ENCODE data around the gene MACROH2A2. TPM values are rescaled to one million over a fixed set of nuclear protein-coding genes. Genes with fewer than 3 reads are reported as not detected.
A peak's percentile ranks its signal among the peaks of the same experiment; 100 is the strongest.

Gene MACROH2A2
- total RNA-seq, 4 donors from 2014 or later: 7.0 to 21.8 (median 15.0) TPM

DNA sequence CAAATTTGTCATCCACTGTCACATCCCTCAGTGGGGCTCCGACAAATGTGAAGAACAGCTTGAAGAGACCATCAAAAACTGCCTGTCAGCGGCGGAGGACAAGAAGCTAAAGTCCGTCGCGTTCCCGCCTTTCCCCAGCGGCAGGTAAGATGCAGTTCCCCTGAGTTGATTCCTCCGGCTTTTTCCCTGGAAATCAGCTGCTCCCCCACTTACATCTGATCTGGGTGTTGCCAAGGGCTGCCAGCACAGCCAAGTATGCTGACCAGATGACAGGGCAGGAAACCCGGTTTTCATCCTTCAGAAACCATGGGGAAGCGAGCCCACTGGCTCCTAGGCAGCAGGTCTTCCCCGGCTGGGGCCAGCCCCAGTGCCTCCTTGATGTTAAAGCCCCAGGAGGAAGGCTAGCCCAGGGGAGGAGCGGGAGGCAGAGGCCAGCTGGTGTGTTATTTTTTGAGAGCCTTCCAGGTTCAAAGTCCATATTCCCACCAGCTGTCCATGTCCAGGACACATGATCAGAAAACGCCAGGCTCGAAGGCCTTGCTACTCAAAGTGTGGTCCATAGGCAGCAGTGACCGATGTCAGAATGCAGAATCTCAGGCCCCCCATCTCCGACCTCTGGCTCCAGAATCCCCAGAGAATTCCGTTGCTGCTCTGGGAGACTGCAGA lies 56.6 kb downstream of the MACROH2A2 start:
- Histone ChIP-seq H3K4me3 (replicated peaks in 1 of 3) (no peak overlapping the region), H3K27me3 (no peaks in the 10 kb centered on the region), H3K9me3 (no peaks in the 10 kb centered on the region), H3K36me3 (peaks cover 32 to 33% of the 10 kb centered on the region in 2 donors), H3K27ac (no peak overlapping the region), H3K4me1 (no peaks in the 10 kb centered on the region)
- intact Hi-C loops (cut with DNase I): no loop called here
- WGBS, 2 donors: 94 to 96% methylated on average over 15 to 17 of the region's 18 CpGs
- DNase-seq: no peak
- TF ChIP-seq, protein P1, sequence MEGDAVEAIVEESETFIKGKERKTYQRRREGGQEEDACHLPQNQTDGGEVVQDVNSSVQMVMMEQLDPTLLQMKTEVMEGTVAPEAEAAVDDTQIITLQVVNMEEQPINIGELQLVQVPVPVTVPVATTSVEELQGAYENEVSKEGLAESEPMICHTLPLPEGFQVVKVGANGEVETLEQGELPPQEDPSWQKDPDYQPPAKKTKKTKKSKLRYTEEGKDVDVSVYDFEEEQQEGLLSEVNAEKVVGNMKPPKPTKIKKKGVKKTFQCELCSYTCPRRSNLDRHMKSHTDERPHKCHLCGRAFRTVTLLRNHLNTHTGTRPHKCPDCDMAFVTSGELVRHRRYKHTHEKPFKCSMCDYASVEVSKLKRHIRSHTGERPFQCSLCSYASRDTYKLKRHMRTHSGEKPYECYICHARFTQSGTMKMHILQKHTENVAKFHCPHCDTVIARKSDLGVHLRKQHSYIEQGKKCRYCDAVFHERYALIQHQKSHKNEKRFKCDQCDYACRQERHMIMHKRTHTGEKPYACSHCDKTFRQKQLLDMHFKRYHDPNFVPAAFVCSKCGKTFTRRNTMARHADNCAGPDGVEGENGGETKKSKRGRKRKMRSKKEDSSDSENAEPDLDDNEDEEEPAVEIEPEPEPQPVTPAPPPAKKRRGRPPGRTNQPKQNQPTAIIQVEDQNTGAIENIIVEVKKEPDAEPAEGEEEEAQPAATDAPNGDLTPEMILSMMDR (IDR thresholded peaks at IDR 0.05): no peak
- TF ChIP-seq POLR2A (IDR thresholded peaks at IDR 0.05): no peak

DNA sequence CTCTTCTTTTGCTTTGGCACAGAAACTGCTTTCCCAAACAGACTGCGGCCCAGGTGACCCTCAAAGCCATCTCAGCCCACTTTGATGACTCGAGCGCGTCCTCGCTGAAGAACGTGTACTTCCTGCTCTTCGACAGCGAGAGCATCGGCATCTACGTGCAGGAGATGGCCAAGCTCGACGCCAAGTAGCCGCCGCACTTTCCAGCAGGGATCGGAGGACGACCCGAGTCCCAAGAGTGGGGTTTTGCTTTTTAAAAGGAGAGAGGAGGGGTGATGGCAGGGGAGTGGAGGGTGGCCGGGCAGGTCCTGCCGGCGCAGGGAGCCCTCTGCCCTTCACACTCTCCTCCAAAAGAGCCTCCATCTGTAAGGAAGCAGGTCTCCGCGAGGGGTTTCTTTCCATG lies 58.9 kb downstream of the MACROH2A2 start:
- intact Hi-C loops (cut with DNase I): no loop called here
- Histone ChIP-seq H3K9me3 (no peaks in the 10 kb centered on the region), H3K27ac (no peak overlapping the region), H3K27me3 (no peaks in the 10 kb centered on the region), H3K4me1 (no peaks in the 10 kb centered on the region), H3K4me3 (replicated peaks in 1 of 3) (no peak overlapping the region), H3K36me3 (peaks cover 33 to 39% of the 10 kb centered on the region in 2 donors)
- DNase-seq: no peak
- 89% methylated on average over 22 of the region's 22 CpGs for WGBS, 2 donors
- TF ChIP-seq POLR2A (IDR thresholded peaks at IDR 0.05): no peak
- TF ChIP-seq, protein P1 (IDR thresholded peaks at IDR 0.05): no peak

DNA sequence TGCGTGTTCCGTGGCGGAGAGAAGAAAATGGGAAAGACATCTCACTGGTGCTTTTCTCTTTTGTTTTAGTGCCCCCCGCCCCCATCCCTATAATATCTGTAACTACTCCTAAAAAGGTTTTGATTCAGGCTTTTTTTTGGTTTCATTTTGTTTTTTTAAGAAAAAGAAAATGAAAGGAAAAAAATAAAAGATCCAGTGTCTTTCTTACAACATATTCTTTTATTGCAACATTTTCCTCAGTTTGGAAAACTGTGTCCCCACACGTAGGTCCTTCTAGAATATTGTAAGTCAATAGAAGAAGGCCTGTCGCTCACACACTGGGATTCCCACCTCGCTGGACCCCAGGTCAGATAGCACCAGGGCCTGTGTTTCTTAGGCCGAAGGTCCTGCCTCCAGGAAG lies 59.4 kb downstream of the MACROH2A2 start:
- WGBS, 2 donors: 93 to 95% methylated on average over 8 of the region's 8 CpGs
- Histone ChIP-seq H3K36me3 (peaks cover 33 to 39% of the 10 kb centered on the region in 2 donors), H3K4me3 (replicated peaks in 1 of 3) (no peak overlapping the region), H3K27ac (no peak overlapping the region), H3K9me3 (no peaks in the 10 kb centered on the region), H3K27me3 (no peaks in the 10 kb centered on the region), H3K4me1 (no peaks in the 10 kb centered on the region)
- TF ChIP-seq, protein P1 (IDR thresholded peaks at IDR 0.05): no peak
- TF ChIP-seq POLR2A (IDR thresholded peaks at IDR 0.05): no peak
- DNase-seq: no peak
- intact Hi-C loops (cut with DNase I): no loop called here

- Histone ChIP-seq H3K4me1 (no peaks in the 10 kb centered on the region), H3K36me3 (peaks cover 39 to 50% of the 10 kb centered on the region in 2 donors), H3K9me3 (no peaks in the 10 kb centered on the region), H3K27me3 (no peaks in the 10 kb centered on the region), H3K27ac (no peak overlapping the region), H3K4me3 (replicated peaks in 1 of 3) (no peak overlapping the region)
- no peak for DNase-seq
- TF ChIP-seq, protein P1 (IDR thresholded peaks at IDR 0.05): no peak
- no peak for TF ChIP-seq POLR2A (IDR thresholded peaks at IDR 0.05)
- intact Hi-C loops (cut with DNase I): no loop called here
- WGBS, 2 donors: 95 to 98% methylated on average over 9 to 15 of the region's 15 CpGs
Observed at GRCh38 chr10:70114902-70115301, 62.3 kb downstream of the MACROH2A2 start.

DNA sequence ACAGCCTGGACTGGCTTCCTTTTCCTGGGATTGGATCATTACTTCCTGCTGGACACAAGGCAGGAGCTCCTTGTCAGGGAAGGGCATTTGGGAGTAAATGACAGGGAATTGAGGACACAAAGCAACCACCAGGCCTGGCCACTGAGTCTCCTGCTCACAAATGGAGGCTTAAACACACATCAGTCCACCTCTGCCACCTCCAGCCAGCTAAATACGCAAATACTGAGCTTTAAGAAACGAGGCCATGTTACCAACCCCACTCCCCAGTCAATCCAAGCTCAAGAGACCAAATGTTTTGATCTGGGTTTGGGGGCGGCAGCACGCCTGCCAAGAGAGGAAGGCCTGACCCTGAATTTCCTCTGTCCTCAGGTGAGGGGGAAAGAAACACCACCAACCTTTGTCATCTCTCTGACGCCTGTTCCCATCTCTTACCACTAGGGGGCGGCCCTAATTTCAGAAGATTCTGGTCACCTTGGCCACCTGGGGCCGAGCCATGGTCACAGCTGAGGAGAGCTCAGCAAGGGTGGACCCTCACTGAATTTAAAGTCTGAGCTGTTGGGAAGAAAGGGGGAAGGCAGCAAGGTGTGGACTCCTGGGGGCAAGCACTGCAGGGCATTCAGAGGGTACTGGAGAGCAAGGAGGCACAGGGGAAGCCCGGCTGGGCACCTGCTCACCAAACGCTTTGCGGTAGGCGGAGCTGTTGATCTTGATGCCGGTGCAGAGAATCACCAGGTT lies 63.5 kb downstream of the MACROH2A2 start:
- WGBS, 2 donors: 46 to 64% methylated on average over 10 of the region's 12 CpGs
- H3K9me3 ChIP-seq: no peaks in the 10 kb centered on the region
- no peaks in the 10 kb centered on the region for H3K4me1 ChIP-seq
- no peaks in the 10 kb centered on the region for H3K27me3 ChIP-seq
- H3K36me3 ChIP-seq: peaks cover 45 to 58% of the 10 kb centered on the region in 2 donors
- TF ChIP-seq POLR2A (IDR thresholded peaks at IDR 0.05): no peak
- TF ChIP-seq, protein P1 (IDR thresholded peaks at IDR 0.05): peak; percentile 66 to 91 (median 76)
- peak; percentile 66 to 67 for DNase-seq
- H3K4me3 ChIP-seq (replicated peaks in 1 of 3): no peak overlapping the region
- intact Hi-C loops (cut with DNase I): no loop called here
- no peak overlapping the region for H3K27ac ChIP-seq

Data from thyroid gland (tissue), 4 donors.